ENCODE measurements around the gene ITPR1. TPM values are rescaled to one million over a fixed set of nuclear protein-coding genes. Genes with fewer than 3 reads are reported as not detected.

Gene ITPR1
- total and polyA plus RNA-seq, 3 experiments from 2014 or later: 14.9 to 85.8 (median 82.6) TPM

GRCh38 chr3:4782095-4782494 lies 288.9 kb downstream of the ITPR1 start:
- Mint-ChIP-seq H3K4me1 (peaks cover 0 to 7% (median 3%) of the 10 kb centered on the region in 3 donors), H3K9me3 (no peaks in the 10 kb centered on the region), H3K27ac (peak overlapping the region in 2 of 8 donors; percentile 27 to 55), H3K27me3 (peaks cover 0 to 2% of the 10 kb centered on the region in 2 donors), H3K4me3 (no peak overlapping the region), H3K36me3 (peaks cover 18 to 80% (median 40%) of the 10 kb centered on the region in 3 donors)
- peaks cover 10% of the 10 kb centered on the region for H3K36me3 ChIP-seq (ENCODE audit: insufficient read depth, low read length)
- no peaks in the 10 kb centered on the region for H3K27me3 ChIP-seq (ENCODE audit: insufficient read depth, low read length, poor library complexity, severe bottlenecking)
- CTCF ChIA-PET: no interaction called here
- no peak overlapping the region for H3K4me3 ChIP-seq (ENCODE audit: low read length)
- H3K27ac ChIP-seq (ENCODE audit: low read depth, low read length): no peak overlapping the region
- DNase-seq: no peak
- no peaks in the 10 kb centered on the region for H3K4me1 ChIP-seq (ENCODE audit: insufficient read depth, low read length)
- no peaks in the 10 kb centered on the region for H3K9me3 ChIP-seq (ENCODE audit: low read length)
- POLR2A ChIA-PET: no interaction called here

- H3K9me3 ChIP-seq (ENCODE audit: low read length): no peaks in the 10 kb centered on the region
- no peak overlapping the region for H3K27ac ChIP-seq (ENCODE audit: low read depth, low read length)
- Mint-ChIP-seq H3K36me3 (peaks cover 11 to 82% (median 44%) of the 10 kb centered on the region in 3 donors), H3K9me3 (no peaks in the 10 kb centered on the region), H3K27ac (peak overlapping the region in 3 of 8 donors; percentile 48 to 58 (median 55)), H3K27me3 (no peaks in the 10 kb centered on the region), H3K4me3 (no peak overlapping the region), H3K4me1 (no peaks in the 10 kb centered on the region)
- no peaks in the 10 kb centered on the region for H3K27me3 ChIP-seq (ENCODE audit: insufficient read depth, low read length, poor library complexity, severe bottlenecking)
- no peak overlapping the region for H3K4me3 ChIP-seq (ENCODE audit: low read length)
- H3K4me1 ChIP-seq (ENCODE audit: insufficient read depth, low read length): no peaks in the 10 kb centered on the region
- peaks cover 23% of the 10 kb centered on the region for H3K36me3 ChIP-seq (ENCODE audit: insufficient read depth, low read length)
- CTCF ChIA-PET: no interaction called here
- POLR2A ChIA-PET: no interaction called here
- DNase-seq: no peak
These were observed 292.4 kb downstream of the ITPR1 start for GRCh38 chr3:4785551-4785950.

- Histone ChIP-seq H3K4me1 (ENCODE audit: insufficient read depth, low read length) (no peaks in the 10 kb centered on the region), H3K4me3 (ENCODE audit: low read length) (no peak overlapping the region), H3K36me3 (ENCODE audit: insufficient read depth, low read length) (peaks cover 23% of the 10 kb centered on the region), H3K27ac (ENCODE audit: low read depth, low read length) (no peak overlapping the region), H3K9me3 (ENCODE audit: low read length) (no peaks in the 10 kb centered on the region), H3K27me3 (ENCODE audit: insufficient read depth, low read length, poor library complexity, severe bottlenecking) (no peaks in the 10 kb centered on the region)
- ChIA-PET CTCF (no interaction called here), POLR2A (no interaction called here)
- no peak for DNase-seq
- Mint-ChIP-seq H3K4me3 (no peak overlapping the region), H3K27ac (peak overlapping the region in 2 of 8 donors; percentile 39 to 69), H3K27me3 (no peaks in the 10 kb centered on the region), H3K36me3 (peaks cover 19 to 84% (median 49%) of the 10 kb centered on the region in 3 donors), H3K9me3 (no peaks in the 10 kb centered on the region), H3K4me1 (no peaks in the 10 kb centered on the region)
These were observed 293.3 kb downstream of the ITPR1 start for GRCh38 chr3:4786431-4786830.

- no peaks in the 10 kb centered on the region for H3K27me3 ChIP-seq (ENCODE audit: insufficient read depth, low read length, poor library complexity, severe bottlenecking)
- peaks cover 13% of the 10 kb centered on the region for H3K36me3 ChIP-seq (ENCODE audit: insufficient read depth, low read length)
- CTCF ChIA-PET: no interaction called here
- no peak overlapping the region for H3K27ac ChIP-seq (ENCODE audit: low read depth, low read length)
- H3K27me3 Mint-ChIP-seq: no peaks in the 10 kb centered on the region
- no peak overlapping the region for H3K4me3 Mint-ChIP-seq
- POLR2A ChIA-PET: no interaction called here
- peak overlapping the region in 1 of 8 donors; percentile 61 for H3K27ac Mint-ChIP-seq
- H3K9me3 Mint-ChIP-seq: no peaks in the 10 kb centered on the region
- no peaks in the 10 kb centered on the region for H3K4me1 ChIP-seq (ENCODE audit: insufficient read depth, low read length)
- no peaks in the 10 kb centered on the region for H3K9me3 ChIP-seq (ENCODE audit: low read length)
- no peaks in the 10 kb centered on the region for H3K4me1 Mint-ChIP-seq
- H3K4me3 ChIP-seq (ENCODE audit: low read length): no peak overlapping the region
- DNase-seq: no peak
- peaks cover 29 to 87% (median 35%) of the 10 kb centered on the region in 3 donors for H3K36me3 Mint-ChIP-seq
These were observed 298.2 kb downstream of the ITPR1 start for GRCh38 chr3:4791358-4791757.

GRCh38 chr3:4793311-4793710 lies 300.2 kb downstream of the ITPR1 start:
- Histone ChIP-seq H3K4me1 (ENCODE audit: insufficient read depth, low read length) (no peaks in the 10 kb centered on the region), H3K4me3 (ENCODE audit: low read length) (no peak overlapping the region), H3K36me3 (ENCODE audit: insufficient read depth, low read length) (peaks cover 23% of the 10 kb centered on the region), H3K27ac (ENCODE audit: low read depth, low read length) (no peak overlapping the region), H3K9me3 (ENCODE audit: low read length) (no peaks in the 10 kb centered on the region), H3K27me3 (ENCODE audit: insufficient read depth, low read length, poor library complexity, severe bottlenecking) (no peaks in the 10 kb centered on the region)
- Mint-ChIP-seq H3K36me3 (peaks cover 25 to 90% (median 37%) of the 10 kb centered on the region in 3 donors), H3K27ac (peak overlapping the region in 3 of 8 donors; percentile 8 to 65 (median 25)), H3K4me3 (no peak overlapping the region), H3K27me3 (no peaks in the 10 kb centered on the region), H3K4me1 (no peaks in the 10 kb centered on the region), H3K9me3 (no peaks in the 10 kb centered on the region)
- no peak for DNase-seq
- CTCF ChIA-PET: interaction anchor here (1.0 to 1.2 kb wide), 2 partner anchors 40 to 82 kb away, joined by 3 read pairs; no protein-coding TSS in a partner anchor
- POLR2A ChIA-PET: no interaction called here

GRCh38 chr3:4794331-4794730 lies 301.2 kb downstream of the ITPR1 start:
- no peak overlapping the region for H3K27ac Mint-ChIP-seq
- Histone ChIP-seq H3K4me1 (ENCODE audit: insufficient read depth, low read length) (no peaks in the 10 kb centered on the region), H3K4me3 (ENCODE audit: low read length) (no peak overlapping the region), H3K27ac (ENCODE audit: low read depth, low read length) (no peak overlapping the region), H3K27me3 (ENCODE audit: insufficient read depth, low read length, poor library complexity, severe bottlenecking) (no peaks in the 10 kb centered on the region), H3K36me3 (ENCODE audit: insufficient read depth, low read length) (peaks cover 13% of the 10 kb centered on the region), H3K9me3 (ENCODE audit: low read length) (no peaks in the 10 kb centered on the region)
- H3K4me3 Mint-ChIP-seq: no peak overlapping the region
- peaks cover 29 to 88% (median 32%) of the 10 kb centered on the region in 3 donors for H3K36me3 Mint-ChIP-seq
- CTCF ChIA-PET: no interaction called here
- POLR2A ChIA-PET: no interaction called here
- DNase-seq: no peak
- H3K4me1 Mint-ChIP-seq: no peaks in the 10 kb centered on the region
- H3K9me3 Mint-ChIP-seq: no peaks in the 10 kb centered on the region
- H3K27me3 Mint-ChIP-seq: no peaks in the 10 kb centered on the region

- H3K4me1 ChIP-seq (ENCODE audit: insufficient read depth, low read length): no peaks in the 10 kb centered on the region
- Mint-ChIP-seq H3K4me1 (no peaks in the 10 kb centered on the region), H3K27ac (no peak overlapping the region), H3K4me3 (no peak overlapping the region), H3K9me3 (no peaks in the 10 kb centered on the region), H3K36me3 (peaks cover 30 to 89% (median 32%) of the 10 kb centered on the region in 3 donors), H3K27me3 (no peaks in the 10 kb centered on the region)
- POLR2A ChIA-PET: no interaction called here
- peaks cover 13% of the 10 kb centered on the region for H3K36me3 ChIP-seq (ENCODE audit: insufficient read depth, low read length)
- H3K4me3 ChIP-seq (ENCODE audit: low read length): no peak overlapping the region
- no peaks in the 10 kb centered on the region for H3K9me3 ChIP-seq (ENCODE audit: low read length)
- no peak for DNase-seq
- no peak overlapping the region for H3K27ac ChIP-seq (ENCODE audit: low read depth, low read length)
- CTCF ChIA-PET: no interaction called here
- no peaks in the 10 kb centered on the region for H3K27me3 ChIP-seq (ENCODE audit: insufficient read depth, low read length, poor library complexity, severe bottlenecking)
These were observed 301.6 kb downstream of the ITPR1 start for GRCh38 chr3:4794798-4795197.

- DNase-seq: no peak
- ChIA-PET CTCF (no interaction called here), POLR2A (interaction anchor here (0.8 kb wide), 1 partner anchor 184 kb away, joined by 3 read pairs; no protein-coding TSS in a partner anchor)
- H3K27ac Mint-ChIP-seq: peak overlapping the region in 1 of 8 donors; percentile 66
- peaks cover 32 to 89% (median 33%) of the 10 kb centered on the region in 3 donors for H3K36me3 Mint-ChIP-seq
- Histone ChIP-seq H3K4me3 (ENCODE audit: low read length) (no peak overlapping the region), H3K4me1 (ENCODE audit: insufficient read depth, low read length) (no peaks in the 10 kb centered on the region), H3K27me3 (ENCODE audit: insufficient read depth, low read length, poor library complexity, severe bottlenecking) (no peaks in the 10 kb centered on the region), H3K36me3 (ENCODE audit: insufficient read depth, low read length) (peaks cover 9% of the 10 kb centered on the region), H3K27ac (ENCODE audit: low read depth, low read length) (no peak overlapping the region), H3K9me3 (ENCODE audit: low read length) (no peaks in the 10 kb centered on the region)
- no peak overlapping the region for H3K4me3 Mint-ChIP-seq
- H3K4me1 Mint-ChIP-seq: no peaks in the 10 kb centered on the region
- H3K27me3 Mint-ChIP-seq: no peaks in the 10 kb centered on the region
- H3K9me3 Mint-ChIP-seq: no peaks in the 10 kb centered on the region
These were observed 302.8 kb downstream of the ITPR1 start for GRCh38 chr3:4795905-4796304.

Data from CD8-positive, alpha-beta memory T cell (primary cell).